Small intestine (tissue), 7 donors: ENCODE results near the gene RASSF1. TPM values are rescaled to one million over a fixed set of nuclear protein-coding genes. Genes with fewer than 3 reads are reported as not detected.
"Not testable (repeated sequence)": the region's sequence is repeated elsewhere in the genome, so short reads cannot be mapped to it uniquely, and the experiment has no call there.

ENCODE experiments used
- DNase-seq, 2 donors: peaks; one replicate each; pipeline versions ENCODE4 v3.0.0 to v3.0.0-alpha.2; 2013
- FAIRE-seq: peaks from 2 replicates; lab custom pipeline; 2012; peaks lifted over from hg19 to GRCh38; lab: Jason Lieb, UNC
- H3K27ac ChIP-seq, 3 donors: one replicate each; pipeline ENCODE4 v1.5.1; 2013; ENCODE audit warnings: low read length in 2 of 3, mild to moderate bottlenecking in 2 of 3, control low read depth in 1 of 3, inconsistent platforms in 1 of 3, low read depth in 1 of 3, moderate library complexity in 1 of 3
- H3K27me3 ChIP-seq, 3 donors: one replicate each; pipeline ENCODE4 v1.6.1; 2013; ENCODE audit warnings: low read length in 3 of 3, inconsistent platforms in 1 of 3; ENCODE audit not compliant: control insufficient read depth in 3 of 3, insufficient read depth in 3 of 3
- H3K36me3 ChIP-seq, 3 donors: one replicate each; pipeline ENCODE4 v1.6.1; 2013; ENCODE audit warnings: low read length in 3 of 3, inconsistent platforms in 1 of 3, low read depth in 1 of 3, mild to moderate bottlenecking in 1 of 3, moderate library complexity in 1 of 3; ENCODE audit not compliant: control insufficient read depth in 3 of 3, insufficient read depth in 2 of 3
- H3K4me1 ChIP-seq, 3 donors: one replicate each; pipeline ENCODE4 v1.6.1; 2013; ENCODE audit warnings: low read length in 2 of 3, inconsistent platforms in 1 of 3, low read depth in 1 of 3, mild to moderate bottlenecking in 1 of 3, moderate library complexity in 1 of 3; ENCODE audit not compliant: control insufficient read depth in 3 of 3, insufficient read depth in 2 of 3
- H3K4me3 ChIP-seq, 3 donors: one replicate each; pipeline ENCODE4 v1.5.1; 2013; ENCODE audit warnings: low read length in 3 of 3, control low read depth in 1 of 3, inconsistent platforms in 1 of 3, low read depth in 1 of 3, mild to moderate bottlenecking in 1 of 3, moderate library complexity in 1 of 3
- H3K9me3 ChIP-seq, 2 donors: one replicate each; pipeline ENCODE4 v1.6.1; 2013; ENCODE audit warnings: low read depth in 1 of 2, low read length in 1 of 2; ENCODE audit not compliant: control insufficient read depth in 2 of 2, insufficient read depth in 1 of 2
- WGBS, 3 donors: extraction: QIAGEN DNeasy Blood & Tissue Kit; methylation state at CpG; one replicate each; pipeline ENCODE4 v1.1.7; 2013; 5-methylcytosine and 5-hydroxymethylcytosine counted together
- polyA plus RNA-seq, 4 donors: library from polyadenylated mRNA; stranded (reverse) in 3 of 4; unstranded in 1 of 4; fragments of 200-250 nt in 3 of 4; fragments of 120-200 nt in 1 of 4; gene quantifications; one replicate each; pipeline versions ENCODE4 v1.2.1 to v1.2.3, GENCODE V29; 2013
- donor health status: healthy with polysubstance abuse.
- donor health status: control.
- donor health status: control.
- donor health status: Bipolar disorder and iron deficiency.
- donor health status: healthy.

Gene RASSF1
- polyA plus RNA-seq, 4 donors: 16.3 to 39.0 (median 26.2) TPM

- FAIRE-seq (no peak), DNase-seq (no peak)
- Histone ChIP-seq H3K9me3 (no peaks in the 10 kb centered on the region), H3K27ac (peak overlapping the region in 2 of 3 donors; percentile 6 to 50), H3K27me3 (no peaks in the 10 kb centered on the region), H3K4me3 (no peak overlapping the region), H3K4me1 (peaks cover 0 to 24% (median 0%) of the 10 kb centered on the region in 3 donors), H3K36me3 (peaks cover 3 to 51% (median 8%) of the 10 kb centered on the region in 3 donors)
- WGBS, 3 donors: 80 to 91% (median 86%) methylated on average over 16 of the region's 16 CpGs
Measured at GRCh38 chr3:50290161-50290641, 50.4 kb downstream of the RASSF1 start.

- Histone ChIP-seq H3K27ac (no peak overlapping the region), H3K36me3 (peaks cover 3 to 51% (median 8%) of the 10 kb centered on the region in 3 donors), H3K4me3 (no peak overlapping the region), H3K9me3 (no peaks in the 10 kb centered on the region), H3K27me3 (no peaks in the 10 kb centered on the region), H3K4me1 (peaks cover 0 to 24% (median 0%) of the 10 kb centered on the region in 3 donors)
- 86 to 95% (median 95%) methylated on average over 6 of the region's 6 CpGs for WGBS, 3 donors
- FAIRE-seq (no peak), DNase-seq (no peak)
Measured at GRCh38 chr3:50289130-50289529, 51.5 kb downstream of the RASSF1 start.

DNA sequence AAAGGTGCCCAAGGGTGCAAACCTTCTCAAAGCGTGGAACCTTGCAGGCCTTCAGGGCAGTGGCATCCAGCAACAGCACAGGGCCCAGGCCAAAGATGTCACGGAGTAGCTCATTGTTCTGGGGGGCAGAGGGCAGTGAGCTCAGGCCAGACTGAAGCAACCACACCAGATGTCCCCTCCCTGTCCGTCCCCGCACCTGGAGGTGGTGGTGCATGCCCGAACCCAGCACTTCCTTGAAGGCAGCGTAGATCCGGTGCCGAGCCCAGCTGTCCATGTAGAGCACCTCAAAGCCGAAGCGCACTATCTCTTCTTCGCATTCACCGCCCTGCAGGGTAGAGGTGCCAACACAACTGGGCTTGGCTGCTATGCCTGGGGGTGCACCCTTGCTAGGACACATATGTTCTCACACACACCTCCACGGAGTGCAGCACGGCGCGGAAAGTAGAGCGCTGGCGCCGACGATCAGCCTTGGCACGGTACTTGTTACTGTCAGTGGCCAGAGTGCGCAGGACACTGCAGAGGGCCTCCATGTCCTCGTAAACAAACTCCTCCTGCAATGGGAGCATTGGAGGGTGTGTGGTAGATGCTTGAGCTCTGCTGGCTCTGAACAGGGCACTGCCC, 52.1 kb downstream of the RASSF1 start:
- H3K27me3 ChIP-seq: no peaks in the 10 kb centered on the region
- DNase-seq: no peak
- H3K9me3 ChIP-seq: no peaks in the 10 kb centered on the region
- H3K4me1 ChIP-seq: peaks cover 0 to 24% (median 0%) of the 10 kb centered on the region in 3 donors
- WGBS, 3 donors: 93 to 95% (median 93%) methylated on average over 22 to 23 of the region's 23 CpGs
- no peak overlapping the region for H3K4me3 ChIP-seq
- no peak for FAIRE-seq
- no peak overlapping the region for H3K27ac ChIP-seq
- H3K36me3 ChIP-seq: peaks cover 3 to 51% (median 8%) of the 10 kb centered on the region in 3 donors

DNA sequence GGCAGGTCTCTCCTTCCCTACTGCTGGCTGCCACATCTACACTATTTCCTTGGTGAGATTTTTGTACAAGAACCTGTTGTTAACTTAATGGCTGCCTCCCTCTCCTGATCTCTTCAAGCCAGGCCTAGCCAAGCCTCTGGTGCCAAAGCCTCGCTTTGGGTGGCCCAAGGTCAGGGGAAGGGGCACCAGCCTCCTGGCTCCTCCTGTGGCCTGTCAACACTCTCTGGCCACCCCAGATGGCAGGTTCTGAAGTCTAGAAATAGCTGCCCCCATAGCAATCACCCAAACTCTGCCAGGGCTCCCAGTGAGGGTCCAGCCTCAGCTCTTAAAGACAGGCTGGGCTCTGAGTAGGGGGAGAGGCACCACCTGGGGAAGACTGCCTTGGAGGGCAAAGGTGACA, 53.4 kb downstream of the RASSF1 start:
- H3K4me1 ChIP-seq: peaks cover 0 to 15% (median 0%) of the 10 kb centered on the region in 3 donors
- DNase-seq (no peak), FAIRE-seq (no peak)
- H3K9me3 ChIP-seq: no peaks in the 10 kb centered on the region
- 83 to 92% (median 90%) methylated on average over 1 of the region's 1 CpG for WGBS, 3 donors
- H3K36me3 ChIP-seq: peaks cover 3 to 51% (median 8%) of the 10 kb centered on the region in 3 donors
- H3K4me3 ChIP-seq: no peak overlapping the region
- H3K27me3 ChIP-seq: peaks cover 0 to 3% (median 0%) of the 10 kb centered on the region in 3 donors
- H3K27ac ChIP-seq: no peak overlapping the region

DNA sequence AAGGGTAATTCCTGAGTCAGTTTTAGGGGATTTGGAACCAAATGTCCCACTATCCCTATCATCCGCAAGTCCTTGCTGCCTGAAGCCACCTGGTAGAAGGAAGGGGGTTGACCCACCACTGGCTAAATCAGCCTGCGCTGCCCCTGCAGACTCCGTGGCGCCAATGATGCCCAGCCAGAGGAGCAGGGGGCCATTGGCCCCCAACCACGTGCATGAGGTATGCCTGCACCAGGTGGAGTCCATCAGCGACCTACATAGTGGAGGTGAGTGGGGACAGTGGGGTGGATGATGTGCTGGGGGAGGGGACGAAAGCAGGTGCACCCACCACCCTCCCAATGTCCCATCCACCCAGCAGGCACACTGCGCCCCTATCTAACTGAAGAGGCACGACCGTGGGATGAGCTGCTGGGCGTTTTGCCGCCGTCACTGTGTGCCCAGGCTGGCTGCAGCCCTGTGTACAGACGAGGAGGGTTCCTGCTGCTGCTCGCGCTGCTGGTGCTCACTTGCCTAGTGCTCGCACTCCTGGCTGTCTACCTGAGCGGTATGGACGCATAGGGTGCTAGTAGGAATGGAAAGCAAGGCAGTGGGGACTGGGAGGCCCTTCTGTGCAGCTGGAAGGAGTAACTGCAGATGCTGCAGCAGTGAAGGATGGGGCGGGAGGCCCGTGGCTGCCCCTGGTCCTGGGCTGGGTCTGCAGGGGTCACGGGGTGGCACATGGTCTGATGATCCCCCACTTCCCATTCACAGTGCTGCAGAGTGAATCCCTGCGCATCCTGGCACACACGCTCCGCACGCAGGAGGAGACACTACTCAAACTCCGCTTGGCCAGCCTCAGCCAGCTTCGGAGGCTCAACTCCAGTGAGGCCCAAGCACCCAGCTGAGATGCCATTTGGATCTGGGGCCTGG, 54.1 kb downstream of the RASSF1 start:
- 86 to 88% (median 87%) methylated on average over 27 to 28 of the region's 28 CpGs for WGBS, 3 donors
- no peak for DNase-seq

GRCh38 chr3:50284121-50284520, 56.5 kb downstream of the RASSF1 start:
- H3K9me3 ChIP-seq, H3K4me1 ChIP-seq, DNase-seq, FAIRE-seq, H3K27ac ChIP-seq, H3K4me3 ChIP-seq, H3K27me3 ChIP-seq: not testable (repeated sequence)
- H3K36me3 ChIP-seq: peaks cover 3 to 30% (median 8%) of the 10 kb centered on the region in 3 donors
- WGBS, 3 donors: 74 to 86% (median 85%) methylated on average over 6 of the region's 6 CpGs

More for the DNA sequence above, 54.1 kb downstream of the RASSF1 start:
- Histone ChIP-seq H3K27me3 (peaks cover 0 to 3% (median 0%) of the 10 kb centered on the region in 3 donors), H3K4me1 (peaks cover 0 to 13% (median 0%) of the 10 kb centered on the region in 3 donors), H3K36me3 (peaks cover 3 to 50% (median 8%) of the 10 kb centered on the region in 3 donors), H3K27ac (no peak overlapping the region), H3K9me3 (no peaks in the 10 kb centered on the region), H3K4me3 (no peak overlapping the region)
- no peak for FAIRE-seq

Other genes starting within 250 kb of the RASSF1 start
- 10 to 100 TPM in 1 of 4 donors, 1 to 10 TPM in 3; 3.0 to 35.7 (median 4.3) TPM for gene SEMA3F, start 185.5 kb downstream of the RASSF1 start, polyA plus RNA-seq
- not detected for gene GNAT1, start 149.2 kb downstream of the RASSF1 start, polyA plus RNA-seq
- 1 to 10 TPM in 2 of 4 donors, not detected in 2; 2.1 to 2.4 TPM for gene SLC38A3, start 135.6 kb downstream of the RASSF1 start, polyA plus RNA-seq
- gene GNAI2, start 104.6 kb downstream of the RASSF1 start, polyA plus RNA-seq: 100 to 1,000 TPM in 2 of 4 donors, 10 to 100 TPM in 2; 23.9 to 117 (median 81.9) TPM
- gene SEMA3B, start 71.7 kb downstream of the RASSF1 start, polyA plus RNA-seq: 100 to 1,000 TPM in 3 of 4 donors, 10 to 100 TPM in 1; 39.2 to 204 (median 154) TPM
- gene LSMEM2, start 61.7 kb downstream of the RASSF1 start, polyA plus RNA-seq: under 1 TPM in 3 of 4 donors, not detected in 1; 0.21 to 0.54 (median 0.30) TPM
- 10 to 100 TPM; 46.3 to 93.4 (median 71.0) TPM for gene IFRD2, start 48.4 kb downstream of the RASSF1 start, polyA plus RNA-seq
- 1 to 10 TPM; 1.6 to 4.1 (median 2.5) TPM for gene HYAL3, start 41.4 kb downstream of the RASSF1 start, polyA plus RNA-seq
- 1 to 10 TPM; 2.4 to 8.5 (median 7.3) TPM for gene NAA80, start 41.4 kb downstream of the RASSF1 start, polyA plus RNA-seq
- gene HYAL1, start 37.3 kb downstream of the RASSF1 start, polyA plus RNA-seq: 10 to 100 TPM in 1 of 4 donors, 1 to 10 TPM in 3; 1.1 to 11.1 (median 3.7) TPM
- 100 to 1,000 TPM in 1 of 4 donors, 10 to 100 TPM in 3; 11.0 to 124 (median 23.6) TPM for gene HYAL2, start 18.1 kb downstream of the RASSF1 start, polyA plus RNA-seq
- 10 to 100 TPM; 26.8 to 46.2 (median 30.6) TPM for gene TUSC2, start 12.6 kb downstream of the RASSF1 start, polyA plus RNA-seq
- 1 to 10 TPM in 2 of 4 donors, under 1 TPM in 2; 0.43 to 2.5 (median 1.2) TPM for gene ZMYND10, start 4.9 kb upstream of the RASSF1 start, polyA plus RNA-seq
- 10 to 100 TPM; 16.2 to 31.8 (median 21.3) TPM for gene NPRL2, start 9.9 kb upstream of the RASSF1 start, polyA plus RNA-seq
- 10 to 100 TPM; 25.8 to 39.1 (median 30.9) TPM for gene CYB561D2, start 10.0 kb upstream of the RASSF1 start, polyA plus RNA-seq
- 10 to 100 TPM; 24.8 to 49.1 (median 31.0) TPM for gene TMEM115, start 18.7 kb upstream of the RASSF1 start, polyA plus RNA-seq
- gene CACNA2D2, start 162.8 kb upstream of the RASSF1 start, polyA plus RNA-seq: 1 to 10 TPM in 1 of 4 donors, under 1 TPM in 3; 0.22 to 5.3 (median 0.89) TPM
- gene C3orf18, start 226.9 kb upstream of the RASSF1 start, polyA plus RNA-seq: 1 to 10 TPM; 1.1 to 3.9 (median 2.9) TPM
- 10 to 100 TPM; 13.9 to 30.1 (median 16.0) TPM for gene HEMK1, start 228.7 kb upstream of the RASSF1 start, polyA plus RNA-seq